HepG2 (cell line): ENCODE measurements around the gene DNASE1L2.

ENCODE experiments used
- BCLAF1 ChIP-seq: fragments of 450-650 bp; IDR thresholded peaks from 2 replicates; pipeline ENCODE4 v1.6.1; 2017; ENCODE audit warnings: mild to moderate bottlenecking
- ZNF24 ChIP-seq: fragments of 450-650 bp; IDR thresholded peaks from 2 replicates; pipeline ENCODE4 v1.6.1; 2017; ENCODE audit warnings: antibody characterized with exemption, mild to moderate bottlenecking

GRCh38 chr16:2280981-2281542, 44.8 kb downstream of the DNASE1L2 start:
- TF ChIP-seq BCLAF1 (no peak), ZNF24 (no peak)
